Eye (tissue), 1 donor: ENCODE data around the gene SLC35B1.

Experiments
- DNase-seq: peaks from one replicate; pipeline ENCODE4 v3.0.0-alpha.2; 2015

SLC35B1 gene

DNA sequence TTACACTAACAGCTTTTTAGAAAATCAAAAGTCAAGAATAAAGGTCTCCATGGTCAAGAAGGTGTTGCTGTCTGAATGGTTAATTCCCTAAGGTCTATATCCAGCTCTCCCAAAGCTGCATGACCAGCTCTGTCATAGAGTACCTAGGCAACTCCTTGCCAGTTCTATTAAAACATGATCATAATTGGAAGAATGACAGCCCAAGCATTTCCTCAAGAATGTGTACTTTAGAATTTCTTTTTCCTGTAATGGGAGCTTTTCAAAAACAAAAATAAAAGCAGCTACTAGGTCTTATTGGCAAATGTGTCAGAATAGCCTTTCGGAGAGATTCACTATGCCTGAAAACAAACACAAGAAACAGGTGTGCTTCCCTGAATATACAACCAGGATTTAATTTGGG is 37.8 kb downstream of the SLC35B1 start:
- no peak for DNase-seq

DNA sequence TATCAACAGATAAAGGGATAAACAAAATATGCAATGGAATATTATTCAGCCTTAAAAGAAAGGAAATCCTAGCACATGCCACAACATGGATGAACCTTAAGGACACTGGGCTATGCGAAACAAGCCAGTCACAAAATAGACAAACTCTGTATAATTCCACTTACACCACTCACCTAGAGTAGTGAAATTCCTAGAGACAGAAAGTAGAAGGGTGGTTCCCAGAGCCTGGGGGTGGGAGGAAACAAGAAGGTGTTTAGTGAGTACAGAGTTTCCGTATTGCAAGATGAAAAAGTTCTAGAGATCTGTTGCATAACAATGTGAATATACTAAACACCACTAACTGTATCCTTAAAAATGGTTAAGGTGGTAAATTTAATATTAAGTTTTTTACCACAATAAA is 39.9 kb downstream of the SLC35B1 start:
- DNase-seq = no peak

DNA sequence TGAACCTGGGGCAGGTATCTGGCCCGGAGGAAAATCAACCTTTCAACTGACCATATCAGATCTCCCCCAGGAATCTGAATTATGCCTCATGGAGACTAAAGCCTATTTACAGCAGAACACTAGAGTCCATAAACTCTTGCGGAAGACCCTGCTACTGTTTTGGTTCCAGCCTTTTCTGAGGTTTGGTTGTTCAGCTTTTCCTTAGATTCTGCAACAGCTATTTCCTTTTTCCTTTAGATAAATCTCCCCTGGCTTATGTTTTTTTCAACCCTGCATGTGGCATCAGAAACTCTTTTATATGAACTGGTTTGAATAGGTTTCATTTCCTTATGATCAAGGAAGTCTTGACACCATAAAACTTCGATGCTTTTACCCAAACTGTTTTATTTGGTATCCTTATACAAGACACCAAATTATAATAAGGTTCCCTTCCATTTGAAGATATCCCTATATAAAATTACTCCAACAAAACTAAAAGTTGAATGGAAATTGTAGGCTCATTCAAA is 43.0 kb downstream of the SLC35B1 start:
- no peak for DNase-seq

DNA sequence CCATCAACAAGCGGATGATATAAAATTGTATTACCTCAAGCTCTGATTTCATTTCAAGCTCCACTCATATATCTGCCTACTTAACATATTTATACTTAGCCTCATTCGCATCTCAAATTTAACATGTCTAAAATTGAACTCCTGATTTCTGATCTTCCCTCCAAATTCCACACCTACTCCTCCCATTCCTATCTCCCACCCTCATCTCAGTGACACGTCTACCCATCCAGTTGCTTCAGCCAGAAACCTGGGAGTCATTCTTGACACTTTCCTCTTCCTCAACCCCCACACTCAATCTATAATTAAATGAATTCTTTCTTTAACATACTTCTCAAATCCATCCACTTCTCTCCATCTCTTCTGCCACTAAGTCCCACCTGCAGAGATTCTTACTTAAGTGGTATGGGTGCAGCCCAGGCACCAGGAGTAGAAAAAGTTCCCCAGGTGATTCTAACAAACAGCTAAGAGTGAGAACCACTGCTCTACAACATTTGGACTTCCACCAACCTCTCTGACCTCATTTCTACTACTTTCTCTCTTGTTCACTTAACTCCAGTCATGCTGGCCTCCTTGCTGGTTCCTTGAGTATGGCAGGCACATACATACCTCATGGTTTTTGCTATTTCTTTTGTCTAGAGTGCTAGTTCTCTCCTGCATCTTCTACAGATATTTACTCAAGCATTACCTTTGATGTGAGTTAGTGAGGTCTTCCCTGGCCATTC is 47.9 kb downstream of the SLC35B1 start:
- no peak for DNase-seq

DNA sequence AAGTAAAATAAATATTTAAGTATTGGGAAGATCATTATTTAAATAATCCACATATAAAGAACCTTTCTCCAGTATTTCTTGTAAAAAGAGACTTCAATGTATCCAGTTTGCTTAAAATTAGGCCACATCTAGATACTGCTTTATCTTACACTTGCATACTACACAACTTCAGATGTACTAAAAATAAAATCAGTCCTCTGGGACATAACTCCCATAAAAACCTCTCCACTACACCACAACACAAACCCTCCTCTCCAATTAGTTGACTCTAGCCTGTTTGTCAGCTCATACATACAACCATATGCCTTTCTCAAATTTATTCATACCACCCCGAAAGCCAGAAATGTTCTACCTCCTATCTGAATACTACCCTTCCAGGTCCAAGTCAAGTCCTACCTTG is 51.5 kb downstream of the SLC35B1 start:
- DNase-seq = no peak
